SK-MEL-5 (cell line): ENCODE results near the gene DIPK1B. TPM values are rescaled to one million over a fixed set of nuclear protein-coding genes. Genes with fewer than 3 reads are reported as not detected.
A peak's percentile ranks its signal among the peaks of the same experiment; 100 is the strongest.
"Not testable (repeated sequence)": the region's sequence is repeated elsewhere in the genome, so short reads cannot be mapped to it uniquely, and the experiment has no call there.

ENCODE experiments used
- DNase-seq: peaks from one replicate; pipeline ENCODE4 v3.0.0-alpha.2; 2016; ENCODE audit warnings: low read depth, low spot score
- in situ Hi-C: cut with HindIII; loops from 2 replicates; pipeline ENCODE4 v1.10.0; 2016; ENCODE audit warnings: low sequenced_read_pairs, high pct_unique_total_duplicates, low pct_unique_long_range_greater_than_20kb
- total RNA-seq: library from RNA; depleted of rRNA; stranded (reverse); fragments of >200 nt; shearing (Covaris generic); gene quantifications from 2 replicates; pipeline ENCODE4 v1.2.3, GENCODE V29; 2014

Gene DIPK1B
- total RNA-seq, 1 experiment from 2014 or later = 45.6 TPM

- in situ Hi-C loops = no loop called here
- DNase-seq = no peak
These were observed 38.9 kb downstream of the DIPK1B start for GRCh38 chr9:136751244-136751643.

GRCh38 chr9:136751814-136752213 lies 39.4 kb downstream of the DIPK1B start:
- DNase-seq = no peak
- in situ Hi-C loops = no loop called here

GRCh38 chr9:136753371-136754058 lies 41.1 kb downstream of the DIPK1B start:
- DNase-seq = no peak
- in situ Hi-C loops = no loop called here

- in situ Hi-C loops = no loop called here
- no peak for DNase-seq
These were observed 41.7 kb downstream of the DIPK1B start for GRCh38 chr9:136754059-136754572.

- DNase-seq = no peak
- in situ Hi-C loops = no loop called here
These were observed 42.4 kb downstream of the DIPK1B start for GRCh38 chr9:136754626-136755301.

GRCh38 chr9:136755302-136756133 lies 43.1 kb downstream of the DIPK1B start:
- in situ Hi-C loops, DNase-seq: not testable (repeated sequence)

GRCh38 chr9:136756134-136756438 lies 43.7 kb downstream of the DIPK1B start:
- in situ Hi-C loops = no loop called here
- no peak for DNase-seq

GRCh38 chr9:136756836-136757235 lies 44.5 kb downstream of the DIPK1B start:
- DNase-seq = no peak
- in situ Hi-C loops = no loop called here

- no peak for DNase-seq
- in situ Hi-C loops = no loop called here
These were observed 45.0 kb downstream of the DIPK1B start for GRCh38 chr9:136757328-136757727.

GRCh38 chr9:136757751-136758140 lies 45.4 kb downstream of the DIPK1B start:
- DNase-seq = no peak
- in situ Hi-C loops = no loop called here

- DNase-seq = no peak
- in situ Hi-C loops = no loop called here
These were observed 46.6 kb downstream of the DIPK1B start for GRCh38 chr9:136759001-136759400.

GRCh38 chr9:136759436-136760325 lies 47.3 kb downstream of the DIPK1B start:
- in situ Hi-C loops = no loop called here
- DNase-seq = no peak

- in situ Hi-C loops = no loop called here
- no peak for DNase-seq
These were observed 48.1 kb downstream of the DIPK1B start for GRCh38 chr9:136760424-136760823.

GRCh38 chr9:136760834-136761544 lies 48.6 kb downstream of the DIPK1B start:
- DNase-seq = peak; percentile 84
- in situ Hi-C loops = not testable (repeated sequence)

GRCh38 chr9:136761545-136761981 lies 49.2 kb downstream of the DIPK1B start:
- in situ Hi-C loops = no loop called here
- DNase-seq = no peak

GRCh38 chr9:136762221-136762691 lies 49.9 kb downstream of the DIPK1B start:
- in situ Hi-C loops = no loop called here

More at GRCh38 chr9:136762221-136762691, 49.9 kb downstream of the DIPK1B start:
- no peak for DNase-seq
